ENCODE data around the gene ACSL5.

ACSL5 gene

DNA sequence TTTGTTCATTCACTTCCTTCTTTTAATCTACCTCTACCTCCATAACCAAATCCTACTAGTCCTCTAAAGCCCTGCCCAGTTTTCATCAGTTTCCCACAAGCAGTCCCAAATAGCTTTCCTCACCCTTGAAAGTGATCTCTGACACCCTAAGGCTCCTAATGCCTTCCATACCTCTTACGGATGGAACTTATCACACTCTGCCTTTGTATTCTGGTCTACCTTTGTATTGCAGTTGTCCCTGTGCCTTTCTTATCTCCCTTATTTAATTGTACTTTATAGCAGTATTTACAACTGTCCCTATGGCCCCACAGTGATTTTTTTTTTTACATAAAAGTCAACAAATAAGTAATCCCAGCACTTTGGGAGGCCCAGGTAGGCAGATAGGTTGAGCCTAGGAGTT lies 33.8 kb downstream of the ACSL5 start:
- no peak for DNase-seq (ENCODE audit: low read depth)

DNA sequence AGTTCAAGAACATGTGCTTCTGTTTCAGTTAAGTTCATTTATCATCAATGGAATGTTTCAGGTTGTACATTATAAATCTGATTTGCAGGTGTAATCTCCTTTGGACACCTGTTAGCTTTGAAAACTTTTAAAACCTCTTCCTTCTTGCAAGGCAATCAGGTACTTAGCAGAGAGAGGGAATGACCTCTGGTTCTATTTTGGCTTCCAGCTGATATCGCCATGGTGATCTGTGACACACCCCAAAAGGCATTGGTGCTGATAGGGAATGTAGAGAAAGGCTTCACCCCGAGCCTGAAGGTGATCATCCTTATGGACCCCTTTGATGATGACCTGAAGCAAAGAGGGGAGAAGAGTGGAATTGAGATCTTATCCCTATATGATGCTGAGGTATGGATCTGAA lies 35.4 kb downstream of the ACSL5 start:
- no peak for DNase-seq (ENCODE audit: low read depth)

GRCh38 chr10:112409755-112410154 lies 35.8 kb downstream of the ACSL5 start:
- DNase-seq (ENCODE audit: low read depth) = no peak

- DNase-seq (ENCODE audit: low read depth) = no peak
Measured at GRCh38 chr10:112412696-112413095, 38.8 kb downstream of the ACSL5 start.

DNA sequence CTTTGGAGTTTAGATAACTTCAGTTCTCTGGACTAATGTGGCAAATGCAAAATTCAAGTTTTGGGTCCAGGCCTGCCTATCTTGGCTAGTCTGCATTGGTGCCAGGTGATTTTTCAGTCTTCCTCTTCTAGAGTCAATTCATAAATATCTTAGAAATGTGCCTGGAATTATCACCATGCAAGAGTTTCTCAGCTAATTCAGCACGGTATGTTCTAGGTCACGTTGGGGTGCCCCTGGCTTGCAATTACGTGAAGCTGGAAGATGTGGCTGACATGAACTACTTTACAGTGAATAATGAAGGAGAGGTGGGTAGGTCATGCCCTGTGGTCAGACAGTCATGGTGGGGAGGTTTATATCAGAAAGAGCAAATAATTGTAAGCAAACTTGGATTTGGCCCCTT lies 47.8 kb downstream of the ACSL5 start:
- DNase-seq (ENCODE audit: low read depth) = no peak

- no peak for DNase-seq (ENCODE audit: low read depth)
Measured at GRCh38 chr10:112424651-112425050, 50.7 kb downstream of the ACSL5 start.

DNA sequence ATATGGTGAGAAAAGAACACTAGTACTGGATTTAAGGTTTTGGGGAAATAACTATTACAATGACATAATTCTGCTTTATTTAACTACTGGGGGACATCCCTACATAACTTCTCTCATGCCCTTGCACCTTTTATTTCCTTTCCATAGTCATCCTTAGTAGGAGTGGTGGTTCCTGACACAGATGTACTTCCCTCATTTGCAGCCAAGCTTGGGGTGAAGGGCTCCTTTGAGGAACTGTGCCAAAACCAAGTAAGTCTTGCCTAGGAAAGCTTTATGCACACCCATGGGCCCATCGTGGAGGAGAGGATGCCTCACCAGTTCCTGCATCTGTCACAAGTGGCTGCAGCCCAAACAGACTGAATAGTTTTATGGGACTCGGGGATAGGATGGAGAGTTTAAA lies 52.2 kb downstream of the ACSL5 start:
- no peak for DNase-seq (ENCODE audit: low read depth)

DNA sequence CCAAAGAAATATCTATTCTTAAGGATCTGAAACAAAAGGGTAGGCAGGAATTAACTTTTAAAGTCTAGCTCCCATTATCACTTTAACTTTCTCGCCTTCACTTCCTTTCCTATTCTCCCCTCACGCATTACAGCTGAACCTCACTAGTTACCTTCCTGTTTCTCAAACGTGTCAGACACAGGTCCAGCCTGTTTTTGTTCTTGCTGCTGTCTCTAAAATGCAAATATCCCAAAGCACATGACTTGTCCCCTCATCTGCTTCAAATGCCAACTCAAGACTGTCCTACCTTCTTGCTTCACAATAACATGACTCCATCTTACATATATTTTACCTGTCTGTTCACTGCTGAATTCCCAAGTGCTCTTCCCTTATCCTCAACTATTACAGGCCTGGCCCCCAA lies 55.2 kb downstream of the ACSL5 start:
- DNase-seq (ENCODE audit: low read depth) = no peak

DNA sequence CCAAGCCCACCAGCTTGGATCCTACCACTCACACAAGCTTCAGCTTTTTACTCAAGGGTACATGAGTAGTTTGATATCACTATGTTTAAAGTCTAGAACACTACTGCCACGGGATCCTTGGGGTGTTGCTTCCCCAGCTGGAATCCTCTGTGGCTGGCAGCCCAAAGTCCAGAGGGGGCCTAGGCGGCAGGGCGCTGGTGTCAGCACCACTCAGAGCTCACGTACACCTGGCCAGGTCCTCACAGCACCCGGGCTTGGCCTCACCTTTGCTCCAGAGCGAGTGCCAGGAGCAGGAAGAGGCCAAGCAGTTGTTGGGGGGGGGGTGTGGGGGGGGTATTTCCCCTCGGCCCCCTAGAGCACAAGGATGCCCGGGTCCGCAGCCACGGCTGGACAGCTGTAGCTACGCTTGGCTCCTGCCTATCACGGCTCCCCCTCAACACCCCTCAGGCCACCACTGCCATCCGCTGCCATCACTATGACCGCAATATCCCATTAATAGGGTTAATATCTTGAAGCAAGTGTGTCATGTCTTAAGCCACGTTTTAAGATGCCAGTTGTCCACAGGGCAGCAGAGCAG lies 55.8 kb downstream of the ACSL5 start:
- DNase-seq (ENCODE audit: low read depth) = no peak

- no peak for DNase-seq (ENCODE audit: low read depth)
Measured at GRCh38 chr10:112433136-112433535, 59.2 kb downstream of the ACSL5 start.

DNA sequence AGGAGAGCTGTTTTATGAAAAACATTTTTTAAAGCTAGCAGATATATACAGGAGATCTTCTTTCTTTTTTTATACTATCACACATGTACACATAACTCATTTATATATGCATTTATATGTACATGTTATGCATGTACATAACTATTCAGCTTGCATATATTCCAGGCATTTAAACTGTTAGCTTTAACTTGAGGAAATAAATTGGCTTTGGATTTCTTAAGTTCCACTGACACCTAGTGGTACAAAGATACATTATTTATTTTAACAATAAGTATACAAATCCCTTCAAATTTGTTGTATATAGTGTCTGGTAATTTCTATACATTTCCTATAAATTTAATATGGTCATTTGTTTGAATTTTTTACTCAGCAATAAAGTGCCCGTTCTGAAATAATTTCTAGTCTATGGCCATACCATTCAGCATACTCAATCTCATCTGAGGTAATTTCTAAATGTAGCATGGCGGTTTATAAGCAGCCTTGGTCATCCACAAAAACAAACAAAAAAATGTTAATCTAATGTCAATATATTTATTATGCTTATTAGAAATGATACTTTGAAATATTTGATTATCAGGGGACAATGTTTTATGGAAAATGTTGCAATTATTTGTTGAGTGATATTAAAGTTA lies 61.2 kb downstream of the ACSL5 start:
- DNase-seq (ENCODE audit: low read depth) = no peak

DNA sequence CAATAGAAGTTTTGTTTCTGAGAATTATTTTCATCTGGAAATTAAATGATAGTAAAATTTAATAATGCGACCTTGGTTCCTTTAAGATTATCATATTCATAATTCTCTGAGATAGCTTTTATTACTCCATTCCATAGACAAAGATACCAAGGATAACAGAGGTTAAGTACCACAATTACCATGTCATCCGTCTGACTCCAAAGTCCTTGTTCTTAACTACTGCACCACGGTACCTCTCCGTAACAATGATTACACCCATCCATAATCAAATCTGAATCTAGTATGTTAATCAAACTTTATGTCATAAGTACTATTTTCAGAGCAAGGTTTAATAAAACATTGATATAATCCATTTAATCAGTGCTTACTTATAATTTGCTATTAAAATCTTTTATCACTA lies 64.4 kb downstream of the ACSL5 start:
- DNase-seq (ENCODE audit: low read depth) = no peak

DNA sequence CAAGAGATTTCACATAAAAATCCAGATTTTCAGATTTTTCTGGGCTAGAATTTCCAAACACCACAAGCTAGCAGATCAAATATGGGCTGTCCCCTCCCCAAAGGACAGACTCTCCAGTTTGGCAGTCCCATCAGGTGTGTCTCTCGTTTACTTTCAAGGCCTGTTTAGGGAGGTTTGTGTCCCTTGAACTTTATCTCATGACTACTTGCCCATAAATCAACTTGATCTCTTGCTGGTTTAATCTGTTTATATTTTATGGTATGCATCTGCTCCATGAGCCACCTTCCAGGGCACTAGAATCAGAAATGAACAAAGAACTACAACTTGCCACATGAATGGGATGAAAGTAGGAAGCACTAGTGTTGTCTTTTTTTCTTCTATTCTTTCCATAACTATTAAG lies 67.6 kb downstream of the ACSL5 start:
- DNase-seq (ENCODE audit: low read depth) = no peak

DNA sequence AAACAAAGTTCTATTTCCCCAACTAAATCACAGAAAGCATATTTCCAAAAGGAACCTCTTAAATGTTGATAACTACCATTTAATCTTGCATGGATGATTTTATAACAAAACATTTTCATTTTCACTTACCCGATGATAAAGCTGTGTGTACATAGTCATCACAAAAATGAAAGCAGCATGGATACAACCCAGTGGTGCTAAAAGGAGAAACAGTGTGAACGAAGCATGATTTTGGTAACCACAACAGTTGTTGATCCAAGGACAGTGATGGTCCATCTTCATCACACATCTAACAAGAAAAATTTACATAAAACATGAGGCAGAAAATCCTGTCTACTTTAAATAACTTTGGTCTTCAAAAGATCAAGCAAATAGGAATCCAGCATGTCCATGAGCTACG lies 68.1 kb downstream of the ACSL5 start:
- DNase-seq (ENCODE audit: low read depth) = no peak

DNA sequence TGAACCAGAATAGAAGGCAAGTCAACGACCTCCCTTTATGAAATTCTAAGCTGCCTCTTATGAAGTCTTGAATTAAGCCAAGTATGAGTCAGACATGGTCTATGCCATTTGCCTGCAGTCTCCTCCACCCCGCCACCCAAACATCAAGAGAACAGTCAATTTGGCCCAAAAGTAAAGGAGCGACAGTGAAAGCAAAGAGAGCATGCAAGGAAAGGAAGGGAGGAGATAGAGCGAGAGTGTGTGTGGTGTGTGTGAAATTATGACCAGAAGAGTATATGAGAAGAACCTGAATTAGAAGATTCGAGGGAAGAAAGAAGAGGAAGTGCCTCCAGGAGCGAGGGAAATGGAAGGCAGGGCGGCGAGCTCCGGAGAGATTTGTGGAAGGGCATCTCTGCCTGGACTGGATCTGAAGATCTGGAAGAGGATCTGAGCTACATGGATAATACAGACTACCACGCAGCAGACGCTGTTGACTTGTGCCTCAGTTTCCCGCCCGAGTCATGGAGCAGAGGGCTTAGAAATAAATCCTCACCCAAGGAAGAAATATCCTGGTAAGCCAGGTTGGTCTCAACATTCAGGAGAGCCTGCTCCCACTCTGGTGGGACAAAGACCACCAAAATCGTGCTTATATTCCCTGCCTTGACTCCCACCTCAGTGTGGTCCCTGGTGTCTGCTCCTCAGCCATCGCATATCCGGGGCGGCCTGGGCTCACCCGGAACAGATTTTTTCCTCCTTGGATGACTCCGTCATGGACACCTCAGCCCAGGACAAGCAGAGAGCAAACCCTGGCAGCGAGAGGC lies 72.3 kb downstream of the ACSL5 start:
- no peak for DNase-seq (ENCODE audit: low read depth)

DNA sequence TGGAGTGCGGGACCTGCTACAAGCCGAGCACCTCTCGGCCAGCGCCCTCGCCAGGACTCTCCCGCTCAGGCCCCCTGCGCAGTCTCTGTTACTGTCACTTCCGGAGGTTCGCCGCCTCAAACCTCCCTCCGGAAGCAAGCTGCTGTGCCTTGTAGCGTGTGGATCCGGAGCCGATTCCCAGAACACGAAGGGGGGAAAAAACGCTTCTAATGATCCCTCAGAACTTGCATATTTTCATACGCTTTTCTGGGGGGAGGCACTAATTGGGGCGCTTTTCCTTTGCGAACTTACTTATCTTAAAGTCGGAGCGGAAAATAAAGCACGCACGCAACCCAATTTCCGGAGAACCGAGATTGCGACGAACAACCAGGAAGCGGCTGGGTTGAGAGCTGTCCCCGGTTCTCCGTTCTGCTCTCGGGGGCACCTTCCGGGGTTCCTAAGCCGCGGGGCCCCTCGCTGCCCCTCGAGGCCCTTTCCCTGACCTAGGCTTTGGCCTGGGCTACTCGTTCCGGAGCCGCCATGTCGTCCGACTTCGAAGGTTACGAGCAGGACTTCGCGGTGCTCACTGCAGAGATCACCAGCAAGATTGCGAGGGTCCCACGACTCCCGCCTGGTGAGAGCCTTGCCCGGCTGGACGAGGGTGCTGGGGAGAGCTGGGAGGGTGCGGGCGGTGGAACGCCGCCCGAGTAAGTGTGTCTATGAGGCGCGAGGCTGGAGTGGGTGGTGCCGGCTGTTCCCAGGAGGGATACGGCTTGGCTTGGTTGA lies 73.1 kb downstream of the ACSL5 start, which contains the start of the genes VTI1A and ZDHHC6:
Gene VTI1A (plus strand): TSS at position 361 of the 765 bp plus-strand sequence. CDS start 159 bp downstream, at position 520.
Gene ZDHHC6 (minus strand): TSS at position 60 of the 765 bp plus-strand sequence. CDS start 1,478 bp downstream, outside the sequence.
- peak; percentile 63 for DNase-seq (ENCODE audit: low read depth)

GRCh38 chr10:112447620-112447928 lies 73.7 kb downstream of the ACSL5 start:
- no peak for DNase-seq (ENCODE audit: low read depth)

DNA sequence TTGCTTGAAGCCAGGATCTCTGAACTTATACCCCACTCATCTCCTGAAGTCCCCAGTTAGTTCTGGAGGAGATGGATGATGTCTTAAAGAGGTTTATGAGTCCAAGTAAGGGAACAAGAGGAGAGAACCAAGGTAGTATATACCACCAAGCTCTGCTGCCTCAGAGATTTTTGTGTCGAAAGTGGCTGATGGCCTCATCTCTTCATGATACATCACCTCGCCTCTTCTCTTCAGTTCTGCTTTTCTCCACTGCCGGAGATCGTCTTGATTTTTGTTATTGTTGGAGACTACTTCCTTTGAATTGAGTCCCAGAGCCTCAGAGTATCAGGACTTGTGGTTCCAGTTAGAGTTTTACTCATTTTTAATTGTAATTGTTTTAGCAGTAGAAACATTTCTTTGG lies 75.0 kb downstream of the ACSL5 start:
- DNase-seq (ENCODE audit: low read depth) = no peak

DNA sequence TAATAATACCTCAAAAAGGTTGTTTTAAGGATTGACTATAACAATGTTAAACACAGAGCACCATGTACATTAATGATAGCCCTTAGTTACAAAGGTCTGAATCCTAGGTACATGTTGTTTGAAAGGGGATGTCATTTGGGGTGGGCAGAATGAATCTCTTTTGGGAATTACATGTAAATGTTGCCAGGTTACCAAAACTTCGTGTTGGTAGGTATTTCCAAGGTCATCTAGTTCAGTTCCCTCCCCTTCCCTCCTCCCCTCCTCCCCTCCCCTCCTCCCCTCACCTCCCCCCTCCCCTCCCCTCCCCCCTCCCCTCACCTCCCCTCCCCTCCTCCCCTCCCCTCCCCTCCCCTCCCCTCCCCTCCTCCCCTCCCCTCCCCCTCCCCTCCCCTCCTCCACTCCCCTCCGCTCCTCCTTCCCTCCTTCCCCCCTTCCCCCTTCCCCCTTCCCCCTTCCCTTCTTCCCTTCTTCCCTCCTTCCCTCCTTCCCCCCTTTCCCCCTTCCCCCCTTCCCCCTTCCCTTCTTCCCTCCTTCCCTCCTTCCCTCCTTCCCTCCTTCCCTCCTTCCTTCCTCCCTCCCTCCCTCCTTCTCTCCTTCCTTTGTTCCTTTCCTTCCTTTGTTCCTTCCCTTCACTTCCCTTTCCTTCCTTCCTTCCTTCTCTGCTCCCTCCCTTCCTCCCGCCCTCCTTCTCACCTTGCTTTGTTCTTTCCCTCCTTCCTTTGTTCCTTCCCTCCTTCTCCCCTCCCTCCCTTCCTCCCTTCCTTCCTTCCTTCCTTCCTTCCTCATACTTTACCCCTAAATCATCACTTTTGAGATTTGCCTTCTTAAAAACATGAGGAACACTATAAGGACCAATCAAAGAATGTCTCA lies 81.2 kb downstream of the ACSL5 start:
- DNase-seq (ENCODE audit: low read depth) = no peak

DNA sequence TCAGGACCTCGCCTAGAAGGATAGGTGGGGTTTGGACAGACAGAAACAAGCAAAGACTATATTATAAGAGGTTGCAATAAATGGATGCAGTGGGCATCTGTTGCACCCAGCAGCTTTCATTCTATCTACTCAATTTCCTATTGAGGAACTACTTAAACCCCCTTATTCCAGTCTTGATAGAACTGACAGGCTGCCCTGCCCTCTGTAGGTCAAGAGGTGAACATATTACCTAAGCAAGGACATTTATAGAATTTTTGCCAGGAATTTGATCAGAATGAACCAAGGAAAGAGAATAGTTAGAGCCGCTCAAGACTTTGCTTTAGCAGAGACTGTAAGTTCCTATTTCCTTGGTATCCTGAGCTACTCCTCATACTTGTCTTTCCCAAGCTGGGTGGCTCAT lies 82.6 kb downstream of the ACSL5 start:
- DNase-seq (ENCODE audit: low read depth) = no peak

- DNase-seq (ENCODE audit: low read depth) = no peak
Measured at GRCh38 chr10:112460366-112460765, 86.5 kb downstream of the ACSL5 start.
